Ovary (tissue), 9 donors: ENCODE measurements around the gene STX8. TPM values are rescaled to one million over a fixed set of nuclear protein-coding genes. Genes with fewer than 3 reads are reported as not detected.

Experiments used
- DNase-seq, 5 donors: peaks; one replicate each; pipeline ENCODE4 v3.0.0-alpha.2; 2019 to 2020
- H3K27ac ChIP-seq, 2 donors: fragments of 200-600 bp; one replicate each; pipeline versions ENCODE4 v1.5.1 to v1.8.0; 2019 to 2022
- H3K27me3 ChIP-seq: fragments of 200-600 bp; one replicate; pipeline ENCODE4 v1.8.0; 2022
- H3K36me3 ChIP-seq: fragments of 200-600 bp; sonication (generic); one replicate; pipeline ENCODE4 v1.5.1; 2019
- H3K4me1 ChIP-seq: one replicate; pipeline ENCODE4 v1.8.1; 2013; ENCODE audit warnings: mild to moderate bottlenecking, moderate library complexity; ENCODE audit not compliant: insufficient read depth
- H3K4me3 ChIP-seq: fragments of 200-600 bp; sonication (generic); one replicate; pipeline ENCODE4 v1.5.1; 2017
- H3K9me3 ChIP-seq, 2 donors: fragments of 200-600 bp in 1 of 2; sonication (generic) in 1 of 2; one replicate each; pipeline versions ENCODE4 v1.5.1 to v1.8.1; 2013 to 2019; ENCODE audit warnings: mild to moderate bottlenecking in 1 of 2, moderate library complexity in 1 of 2
- EP300 ChIP-seq: sonication (generic); formaldehyde crosslinking; IDR thresholded peaks from one replicate; pipeline ENCODE4 v1.6.1; 2017; ENCODE audit warnings: antibody characterized with exemption
- POLR2A ChIP-seq: fragments of 450-650 bp; IDR thresholded peaks from one replicate; pipeline ENCODE4 v1.6.1; 2017; ENCODE audit warnings: antibody characterized with exemption, mild to moderate bottlenecking, moderate library complexity
- WGBS, 3 donors: extraction: QIAGEN DNeasy Blood & Tissue Kit in 1 of 3; methylation state at CpG; one replicate each; pipeline versions ENCODE4 v1.1.5 to v1.1.7; 2013 to 2017; 5-methylcytosine and 5-hydroxymethylcytosine counted together
- intact Hi-C, 4 donors: fragments of 100-400 bp; cut with DNase I; formaldehyde crosslinking; loops; one replicate each; pipeline versions ENCODE4 v1.11.0 to v1.15.1; 2022 to 2023
- polyA plus RNA-seq, 2 donors: library from polyadenylated mRNA; stranded (reverse); fragments of 200-250 nt in 1 of 2; fragments of 350-450 nt in 1 of 2; fragmentation: Illumina TruSeq in 1 of 2; extraction: RNeasy Lipid Tissue Mini Kit (QIAGEN cat#74804) in 1 of 2; gene quantifications; one replicate each; pipeline ENCODE4 v1.2.3, GENCODE V29; 2013 to 2014
- total RNA-seq, 7 donors: library from RNA; depleted of rRNA in 2 of 7; stranded (reverse); fragments of >200 nt in 2 of 7; fragmentation: NEBNext Ultra II Directional in 3 of 7; extraction: Animal tissue kit (Norgen Biotek cat#: 25700) in 3 of 7; gene quantifications; one replicate each; pipeline versions ENCODE4 v1.1.0 to v1.2.4, GENCODE V29; 2016 to 2023
- TF ChIP-seq, protein P1 (sequence below), 3 donors: fragments of 450-650 bp in 2 of 3; fragments of 200-600 bp in 1 of 3; IDR thresholded peaks; one replicate each; pipeline versions ENCODE4 v1.5.1 to v1.8.0; 2016 to 2022; ENCODE audit warnings: antibody characterized with exemption in 3 of 3, mild to moderate bottlenecking in 1 of 3
- donor health status: DM: no; HTN: no; CAD: no; lungs with moderate emphysema.
- donor health status: DM: no; HTN: no; CAD: no.
- donor health status: Bipolar disorder and iron deficiency.
- donor health status: DM: yes; HTN: yes; CAD: no.
- donor health status: DM: no; HTN: no; CAD: no.
- donor health status: DM: yes; HTN: yes; CAD: no.

The STX8 gene
- total and polyA plus RNA-seq, 9 donors = 37.6 to 112 (median 53.8) TPM

DNA sequence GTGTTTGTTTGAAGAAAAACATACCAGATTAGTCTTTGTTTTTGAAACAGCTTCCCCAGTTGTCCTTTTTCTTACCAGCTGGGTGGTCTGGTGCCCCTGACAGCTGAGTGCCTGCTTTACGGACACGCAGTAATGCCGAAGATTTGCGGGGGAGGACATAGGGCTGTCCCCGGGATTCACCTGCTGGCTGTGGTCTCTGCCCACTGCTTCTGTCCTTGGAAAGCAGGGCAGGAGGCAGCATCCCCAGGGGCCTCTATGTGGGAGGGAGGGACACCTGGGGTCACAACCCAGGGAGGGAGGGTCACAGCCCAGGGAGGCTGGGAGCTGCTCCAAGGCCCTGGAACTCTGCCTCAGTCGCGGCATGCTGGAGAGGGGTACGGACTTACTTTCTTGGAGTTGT is 332.6 kb downstream of the STX8 start:
- H3K9me3 ChIP-seq = no peaks in the 10 kb centered on the region
- TF ChIP-seq, protein P1, sequence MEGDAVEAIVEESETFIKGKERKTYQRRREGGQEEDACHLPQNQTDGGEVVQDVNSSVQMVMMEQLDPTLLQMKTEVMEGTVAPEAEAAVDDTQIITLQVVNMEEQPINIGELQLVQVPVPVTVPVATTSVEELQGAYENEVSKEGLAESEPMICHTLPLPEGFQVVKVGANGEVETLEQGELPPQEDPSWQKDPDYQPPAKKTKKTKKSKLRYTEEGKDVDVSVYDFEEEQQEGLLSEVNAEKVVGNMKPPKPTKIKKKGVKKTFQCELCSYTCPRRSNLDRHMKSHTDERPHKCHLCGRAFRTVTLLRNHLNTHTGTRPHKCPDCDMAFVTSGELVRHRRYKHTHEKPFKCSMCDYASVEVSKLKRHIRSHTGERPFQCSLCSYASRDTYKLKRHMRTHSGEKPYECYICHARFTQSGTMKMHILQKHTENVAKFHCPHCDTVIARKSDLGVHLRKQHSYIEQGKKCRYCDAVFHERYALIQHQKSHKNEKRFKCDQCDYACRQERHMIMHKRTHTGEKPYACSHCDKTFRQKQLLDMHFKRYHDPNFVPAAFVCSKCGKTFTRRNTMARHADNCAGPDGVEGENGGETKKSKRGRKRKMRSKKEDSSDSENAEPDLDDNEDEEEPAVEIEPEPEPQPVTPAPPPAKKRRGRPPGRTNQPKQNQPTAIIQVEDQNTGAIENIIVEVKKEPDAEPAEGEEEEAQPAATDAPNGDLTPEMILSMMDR (IDR thresholded peaks at IDR 0.05) = no peak
- no peak for TF ChIP-seq EP300
- TF ChIP-seq POLR2A = no peak
- H3K36me3 ChIP-seq = no peaks in the 10 kb centered on the region
- no peaks in the 10 kb centered on the region for H3K27me3 ChIP-seq
- peaks cover 12% of the 10 kb centered on the region for H3K4me1 ChIP-seq
- DNase-seq = no peak
- WGBS, 3 donors = 30 to 47% (median 47%) methylated on average over 8 of the region's 8 CpGs
- no peak overlapping the region for H3K4me3 ChIP-seq
- peak overlapping the region in 1 of 2 donors; percentile 18 for H3K27ac ChIP-seq
- intact Hi-C loops = no loop called here

DNA sequence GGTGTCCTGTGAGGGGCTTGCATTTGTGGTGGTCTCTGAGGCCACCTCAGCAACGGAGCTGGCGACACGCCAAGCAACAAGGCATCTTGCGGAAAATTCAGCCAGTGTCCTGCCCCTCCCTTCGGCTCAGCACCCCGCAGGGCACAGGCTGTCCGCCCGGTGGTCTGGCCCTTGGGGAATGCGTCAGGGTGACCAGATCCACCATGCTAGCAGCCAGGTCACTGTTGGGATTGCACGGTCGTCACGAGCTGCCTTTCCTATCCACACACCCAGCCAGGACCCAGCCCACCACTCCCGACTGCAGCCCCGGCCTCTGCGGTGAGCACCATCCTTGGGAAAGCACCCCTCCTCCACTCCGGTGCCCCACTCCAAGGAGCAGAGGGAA is 333.1 kb downstream of the STX8 start:
- peak; percentile 23 to 66 (median 48) for DNase-seq
- TF ChIP-seq, protein P1 (IDR thresholded peaks at IDR 0.05) = no peak
- Histone ChIP-seq H3K27ac (peak overlapping the region in 1 of 2 donors; percentile 18), H3K36me3 (no peaks in the 10 kb centered on the region), H3K4me3 (no peak overlapping the region), H3K27me3 (no peaks in the 10 kb centered on the region), H3K9me3 (no peaks in the 10 kb centered on the region), H3K4me1 (peaks cover 12% of the 10 kb centered on the region)
- WGBS, 3 donors = 55 to 78% (median 76%) methylated on average over 16 of the region's 16 CpGs
- intact Hi-C loops = no loop called here

DNA sequence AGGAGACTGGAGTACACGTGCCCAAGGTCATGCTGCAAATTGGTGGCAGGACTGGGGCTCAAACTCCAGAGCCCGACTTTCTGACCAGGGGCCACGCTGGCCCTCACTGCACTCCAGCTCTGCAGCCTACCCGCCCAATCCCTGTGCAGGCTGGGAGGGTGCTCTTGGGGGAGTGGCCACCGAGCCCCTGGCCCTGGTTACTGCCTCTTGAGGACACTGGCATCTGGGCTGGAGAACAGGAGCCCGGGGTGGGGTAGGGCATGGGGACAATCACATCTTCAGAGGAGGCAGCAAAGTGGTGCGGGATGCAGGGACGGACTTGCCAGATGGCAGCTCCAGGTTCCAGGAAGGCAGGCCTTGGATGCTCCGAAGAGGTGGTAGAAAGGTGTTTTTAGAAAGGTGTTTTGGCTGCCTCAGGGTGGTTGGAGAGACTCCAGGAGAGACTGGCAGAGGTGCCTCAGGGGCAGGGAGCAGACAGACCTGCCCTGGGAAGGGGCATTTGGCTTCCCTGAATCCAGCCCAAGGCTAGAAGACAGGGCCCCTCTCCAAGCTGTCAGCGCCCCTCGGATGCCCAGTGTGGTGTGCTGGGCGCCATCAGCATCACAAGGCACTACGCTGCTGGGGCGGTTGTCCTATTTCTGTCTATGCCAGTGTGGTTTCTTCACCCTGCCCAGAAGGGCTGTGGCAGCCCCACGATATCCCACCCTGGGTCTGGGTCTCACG is 333.7 kb downstream of the STX8 start:
- peaks cover 12% of the 10 kb centered on the region for H3K4me1 ChIP-seq
- peak in 1 of 5 donors; percentile 44 for DNase-seq
- H3K9me3 ChIP-seq = no peaks in the 10 kb centered on the region
- 85 to 95% (median 91%) methylated on average over 15 to 16 of the region's 16 CpGs for WGBS, 3 donors
- H3K27ac ChIP-seq = peak overlapping the region in 1 of 2 donors; percentile 92
- TF ChIP-seq EP300 = no peak
- no peak for TF ChIP-seq POLR2A
- TF ChIP-seq, protein P1 (IDR thresholded peaks at IDR 0.05) = no peak
- no peaks in the 10 kb centered on the region for H3K27me3 ChIP-seq
- H3K36me3 ChIP-seq = no peaks in the 10 kb centered on the region
- H3K4me3 ChIP-seq = no peak overlapping the region
- intact Hi-C loops = no loop called here

DNA sequence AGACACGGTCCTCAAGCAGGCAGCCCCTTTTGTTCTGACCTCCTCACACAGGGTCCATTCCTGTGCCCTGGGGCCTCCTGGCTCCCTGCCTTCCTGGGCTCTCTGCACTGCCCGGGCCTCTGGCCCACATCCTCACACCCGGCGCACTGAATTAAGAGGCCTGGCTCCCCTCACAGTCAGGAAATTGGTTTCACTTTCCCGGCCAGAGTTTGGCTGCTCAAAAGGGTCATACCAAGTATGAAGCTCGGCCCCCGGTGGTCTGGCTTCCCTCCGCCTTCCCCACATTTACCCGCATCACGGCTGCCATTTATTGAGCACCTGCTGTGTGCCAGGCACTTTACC is 334.3 kb downstream of the STX8 start:
- intact Hi-C loops = no loop called here
- no peaks in the 10 kb centered on the region for H3K27me3 ChIP-seq
- H3K27ac ChIP-seq = peak overlapping the region; percentile 92 to 97
- peak; percentile 55 to 79 (median 68) for DNase-seq
- no peaks in the 10 kb centered on the region for H3K9me3 ChIP-seq
- 22 to 28% (median 28%) methylated on average over 10 of the region's 10 CpGs for WGBS, 3 donors
- no peaks in the 10 kb centered on the region for H3K36me3 ChIP-seq
- TF ChIP-seq POLR2A (no peak), EP300 (no peak)
- TF ChIP-seq, protein P1 (IDR thresholded peaks at IDR 0.05) = no peak
- H3K4me3 ChIP-seq = no peak overlapping the region
- peaks cover 12% of the 10 kb centered on the region for H3K4me1 ChIP-seq
